GM10266 (cell line): ENCODE results near the gene KIAA0825.
"Not testable (repeated sequence)": the region's sequence is repeated elsewhere in the genome, so short reads cannot be mapped to it uniquely, and the experiment has no call there.

Experiments used
- DNase-seq: peaks from one replicate; pipeline ENCODE4 v3.0.0; 2012; ENCODE audit errors: extremely low spot score
- CTCF ChIP-seq: IDR thresholded peaks from 2 replicates; pipeline ENCODE4 v1.5.1; 2012; ENCODE audit warnings: mild to moderate bottlenecking, low read depth; ENCODE audit not compliant: control insufficient read depth, insufficient read depth; ENCODE audit errors: missing control alignments

The KIAA0825 gene

GRCh38 chr5:94575196-94575595 lies 43.2 kb downstream of the KIAA0825 start:
- no peak for DNase-seq
- TF ChIP-seq CTCF = no peak

- not testable (repeated sequence) for DNase-seq
These were observed 45.1 kb downstream of the KIAA0825 start for GRCh38 chr5:94573349-94573748.

- TF ChIP-seq CTCF = no peak
- DNase-seq = no peak
These were observed 47.0 kb downstream of the KIAA0825 start for GRCh38 chr5:94571415-94571814.

GRCh38 chr5:94564812-94565211 lies 53.6 kb downstream of the KIAA0825 start:
- no peak for TF ChIP-seq CTCF
- no peak for DNase-seq

- no peak for DNase-seq
- TF ChIP-seq CTCF = no peak
These were observed 56.0 kb downstream of the KIAA0825 start for GRCh38 chr5:94562327-94562971.

GRCh38 chr5:94558028-94558427 lies 60.4 kb downstream of the KIAA0825 start:
- TF ChIP-seq CTCF = no peak
- DNase-seq = no peak

- TF ChIP-seq CTCF = no peak
- DNase-seq = no peak
These were observed 66.5 kb downstream of the KIAA0825 start for GRCh38 chr5:94551858-94552257.
